AG04450 (cell line): ENCODE measurements around the gene CBR1. TPM values are rescaled to one million over a fixed set of nuclear protein-coding genes. Genes with fewer than 3 reads are reported as not detected.

Source experiments
- CTCF ChIA-PET: fragments of 300-600, 350-600 bp; formaldehyde crosslinking; extraction: SDS; loops from one replicate; lab custom pipeline; 2022; ENCODE audit warnings: antibody characterized with exemption, inconsistent platforms; lab: Charles Lee
- POLR2A ChIA-PET: fragments of 350-600 bp; formaldehyde crosslinking; extraction: SDS; loops from one replicate; lab custom pipeline; 2021; ENCODE audit warnings: antibody characterized with exemption, inconsistent platforms; lab: Yijun Ruan, JAX
- DNase-seq: peaks from one replicate; pipeline ENCODE4 v3.0.0-alpha.2; 2011; ENCODE audit warnings: low read depth, low spot score
- H3K27ac ChIP-seq: one replicate; pipeline ENCODE4 v1.5.1; 2012; ENCODE audit warnings: low read depth, low read length, control low read depth
- H3K27me3 ChIP-seq: one replicate; pipeline ENCODE4 v1.6.0; 2012; ENCODE audit warnings: low read length; ENCODE audit not compliant: control insufficient read depth, insufficient read depth
- H3K4me3 ChIP-seq: 2 replicates; pipeline ENCODE4 v1.5.1; 2011; ENCODE audit warnings: mild to moderate bottlenecking, low read depth, low read length, control low read depth
- H3K9me3 ChIP-seq: 2 replicates; pipeline ENCODE4 v1.5.1; 2012; ENCODE audit warnings: low read length; ENCODE audit not compliant: control insufficient read depth, insufficient read depth
- CTCF ChIP-seq: IDR thresholded peaks from 2 replicates; pipeline ENCODE4 v1.5.1; 2011; ENCODE audit warnings: low read depth, low read length, control low read depth, inconsistent platforms
- polyA plus RNA-seq: library from polyadenylated mRNA; depleted of rRNA; stranded (reverse); fragments of >200 nt; gene quantifications from 2 replicates; pipeline ENCODE4 v1.2.3, GENCODE V29; 2011

The CBR1 gene
- polyA plus RNA-seq, 1 experiment, result 110 TPM

GRCh38 chr21:36053715-36054062, 16.1 kb upstream of the CBR1 start:
- Histone ChIP-seq H3K4me3 (no peak overlapping the region), H3K9me3 (no peaks in the 10 kb centered on the region), H3K27ac (no peak overlapping the region), H3K27me3 (no peaks in the 10 kb centered on the region)
- ChIA-PET POLR2A (no interaction called here), CTCF (interaction anchor here (1.3 kb wide), 1 partner anchor 59 kb away, joined by 3 read pairs; no protein-coding TSS in a partner anchor)
- TF ChIP-seq CTCF, result no peak
- no peak for DNase-seq

GRCh38 chr21:36055551-36055950, 14.3 kb upstream of the CBR1 start:
- Histone ChIP-seq H3K9me3 (no peaks in the 10 kb centered on the region; the same call in 1 of the 2 replicates), H3K27me3 (no peaks in the 10 kb centered on the region), H3K4me3 (no peak overlapping the region), H3K27ac (no peak overlapping the region)
- CTCF ChIA-PET, result no interaction called here
- no peak for DNase-seq
- no peak for TF ChIP-seq CTCF
- POLR2A ChIA-PET, result no interaction called here

GRCh38 chr21:36059823-36060158, 10.0 kb upstream of the CBR1 start:
- Histone ChIP-seq H3K27ac (peak overlapping the region; percentile 86), H3K9me3 (no peaks in the 10 kb centered on the region; the same call in 1 of the 2 replicates), H3K27me3 (no peaks in the 10 kb centered on the region), H3K4me3 (peak overlapping the region; percentile 99)
- DNase-seq, result no peak
- no peak for TF ChIP-seq CTCF
- ChIA-PET POLR2A (interaction anchor here (0.6 to 2.5 kb wide), 8 partner anchors 9 to 76 kb away, joined by 3 to 27 read pairs (median 6); partner anchors contain the start of gene CBR1), CTCF (interaction anchor here (1.1 kb wide), 1 partner anchor 55 kb away, joined by 4 read pairs; no protein-coding TSS in a partner anchor)

- H3K9me3 ChIP-seq, result no peaks in the 10 kb centered on the region; the same call in 1 of the 2 replicates
- peak; percentile 80 for DNase-seq
- POLR2A ChIA-PET, result interaction anchor here (0.6 to 2.5 kb wide), 9 partner anchors 10 to 76 kb away, joined by 3 to 27 read pairs (median 6); partner anchors contain the start of gene CBR1
- H3K4me3 ChIP-seq, result peak within 1 kb of the TSS; percentile 99
- no peaks in the 10 kb centered on the region for H3K27me3 ChIP-seq
- H3K27ac ChIP-seq, result peak within 1 kb of the TSS; percentile 86
- no peak for TF ChIP-seq CTCF
- CTCF ChIA-PET, result interaction anchor here (1.1 kb wide), 1 partner anchor 54 kb away, joined by 4 read pairs; no protein-coding TSS in a partner anchor
These were observed 9.5 kb upstream of the CBR1 start, which contains the start of gene SETD4 for GRCh38 chr21:36060159-36060921. TSS of gene SETD4 (minus strand) at chr21:36060526. CDS start at chr21:36058888, 1,638 bp downstream.

- ChIA-PET CTCF (no interaction called here), POLR2A (interaction anchor here (0.6 kb wide), 1 partner anchor 27 kb away, joined by 7 read pairs; no protein-coding TSS in a partner anchor)
These were observed 8.4 kb upstream of the CBR1 start for GRCh38 chr21:36061445-36061844.

More at GRCh38 chr21:36061445-36061844, 8.4 kb upstream of the CBR1 start:
- no peak overlapping the region for H3K4me3 ChIP-seq
- no peaks in the 10 kb centered on the region; the same call in 1 of the 2 replicates for H3K9me3 ChIP-seq
- no peak for TF ChIP-seq CTCF
- H3K27ac ChIP-seq, result no peak overlapping the region
- no peaks in the 10 kb centered on the region for H3K27me3 ChIP-seq
- DNase-seq, result no peak
